Activated CD4-positive, alpha-beta memory T cell treated with anti-CD3 and anti-CD28 coated beads for 36 hours (primary cell): ENCODE data around the gene RNASEH1. TPM values are rescaled to one million over a fixed set of nuclear protein-coding genes. Genes with fewer than 3 reads are reported as not detected.

Experiments
- CTCF ChIA-PET: fragments of 350-600 bp; sonication (Branson Sonifier 250); formaldehyde crosslinking; loops from one replicate; lab custom pipeline; 2021; ENCODE audit warnings: antibody characterized with exemption, inconsistent platforms; lab: Charles Lee
- POLR2A ChIA-PET: fragments of 350-600 bp; sonication (Branson Sonifier 250); formaldehyde crosslinking; loops from one replicate; lab custom pipeline; 2021; ENCODE audit warnings: antibody characterized with exemption; lab: Charles Lee
- DNase-seq: peaks from one replicate; pipeline ENCODE4 v3.0.0-alpha.2; 2020
- H3K27ac Mint-ChIP-seq: one replicate; pipeline ENCODE4 v1.8.0; 2021; ENCODE audit warnings: mixed read lengths
- H3K27me3 Mint-ChIP-seq: one replicate; pipeline ENCODE4 v1.8.0; 2021; ENCODE audit warnings: mixed read lengths
- H3K36me3 Mint-ChIP-seq: one replicate; pipeline ENCODE4 v1.8.0; 2021; ENCODE audit warnings: mixed read lengths
- H3K4me1 Mint-ChIP-seq: one replicate; pipeline ENCODE4 v1.8.0; 2021; ENCODE audit warnings: low read depth, mixed read lengths
- H3K4me3 Mint-ChIP-seq: one replicate; pipeline ENCODE4 v1.8.0; 2021; ENCODE audit warnings: mild to moderate bottlenecking, mixed read lengths
- H3K9me3 Mint-ChIP-seq: one replicate; pipeline ENCODE4 v1.8.0; 2021; ENCODE audit warnings: mixed read lengths
- intact Hi-C: fragments of 100-400 bp; cut with micrococcal nuclease; formaldehyde crosslinking; loops from one replicate; pipeline ENCODE4 v1.15.1; 2023
- total RNA-seq, 2 experiments: library from RNA; stranded (reverse); gene quantifications; one replicate each; pipeline ENCODE4 v1.2.3, GENCODE V29; 2021

Gene RNASEH1
- 10 to 100 TPM; 23.6 to 24.8 TPM for total RNA-seq

- peak; percentile 99 for DNase-seq
- H3K27me3 Mint-ChIP-seq = no peaks in the 10 kb centered on the region
- peaks cover 30% of the 10 kb centered on the region for H3K4me1 Mint-ChIP-seq
- peak within 1 kb of the TSS; percentile 93 for H3K27ac Mint-ChIP-seq
- ChIA-PET CTCF (interaction anchor here (1.2 to 2.3 kb wide), 6 partner anchors 16 to 134 kb away, joined by 3 to 9 read pairs (median 3); partner anchors contain the start of gene RPS7), POLR2A (interaction anchor here (0.7 to 3.9 kb wide), 12 partner anchors 15 to 336 kb away, joined by 3 to 61 read pairs (median 4); partner anchors contain the start of genes ADI1 and RPS7)
- H3K9me3 Mint-ChIP-seq = no peaks in the 10 kb centered on the region
- intact Hi-C loops = loop anchor here (2.0 to 5.0 kb wide), 2 partner anchors 49 to 336 kb away; no protein-coding TSS in a partner anchor
- peaks cover 36% of the 10 kb centered on the region for H3K36me3 Mint-ChIP-seq
- peak within 1 kb of the TSS; percentile 86 for H3K4me3 Mint-ChIP-seq
Measured at GRCh38 chr2:3558205-3559014, at the start of gene RNASEH1. TSS of gene RNASEH1 (minus strand) at chr2:3558333. CDS start at chr2:3558260, 73 bp downstream.

GRCh38 chr2:3606370-3607201 lies 48.5 kb upstream of the RNASEH1 start:
- Mint-ChIP-seq H3K9me3 (no peaks in the 10 kb centered on the region), H3K27ac (no peak overlapping the region), H3K4me3 (no peak overlapping the region), H3K36me3 (no peaks in the 10 kb centered on the region), H3K4me1 (peaks cover 12% of the 10 kb centered on the region), H3K27me3 (no peaks in the 10 kb centered on the region)
- intact Hi-C loops = loop anchor here (5.0 kb wide), 1 partner anchor 49 kb away; the partner anchor contains the start of gene RNASEH1
- DNase-seq = no peak
- ChIA-PET POLR2A (no interaction called here), CTCF (no interaction called here)

GRCh38 chr2:3606028-3606369 lies 47.9 kb upstream of the RNASEH1 start:
- H3K27me3 Mint-ChIP-seq = no peaks in the 10 kb centered on the region
- CTCF ChIA-PET = no interaction called here
- no peaks in the 10 kb centered on the region for H3K9me3 Mint-ChIP-seq
- H3K4me3 Mint-ChIP-seq = peak overlapping the region; percentile 66
- intact Hi-C loops = loop anchor here (5.0 kb wide), 1 partner anchor 49 kb away; the partner anchor contains the start of gene RNASEH1
- peaks cover 12% of the 10 kb centered on the region for H3K4me1 Mint-ChIP-seq
- no peaks in the 10 kb centered on the region for H3K36me3 Mint-ChIP-seq
- H3K27ac Mint-ChIP-seq = peak overlapping the region; percentile 67
- no peak for DNase-seq
- POLR2A ChIA-PET = no interaction called here

DNA sequence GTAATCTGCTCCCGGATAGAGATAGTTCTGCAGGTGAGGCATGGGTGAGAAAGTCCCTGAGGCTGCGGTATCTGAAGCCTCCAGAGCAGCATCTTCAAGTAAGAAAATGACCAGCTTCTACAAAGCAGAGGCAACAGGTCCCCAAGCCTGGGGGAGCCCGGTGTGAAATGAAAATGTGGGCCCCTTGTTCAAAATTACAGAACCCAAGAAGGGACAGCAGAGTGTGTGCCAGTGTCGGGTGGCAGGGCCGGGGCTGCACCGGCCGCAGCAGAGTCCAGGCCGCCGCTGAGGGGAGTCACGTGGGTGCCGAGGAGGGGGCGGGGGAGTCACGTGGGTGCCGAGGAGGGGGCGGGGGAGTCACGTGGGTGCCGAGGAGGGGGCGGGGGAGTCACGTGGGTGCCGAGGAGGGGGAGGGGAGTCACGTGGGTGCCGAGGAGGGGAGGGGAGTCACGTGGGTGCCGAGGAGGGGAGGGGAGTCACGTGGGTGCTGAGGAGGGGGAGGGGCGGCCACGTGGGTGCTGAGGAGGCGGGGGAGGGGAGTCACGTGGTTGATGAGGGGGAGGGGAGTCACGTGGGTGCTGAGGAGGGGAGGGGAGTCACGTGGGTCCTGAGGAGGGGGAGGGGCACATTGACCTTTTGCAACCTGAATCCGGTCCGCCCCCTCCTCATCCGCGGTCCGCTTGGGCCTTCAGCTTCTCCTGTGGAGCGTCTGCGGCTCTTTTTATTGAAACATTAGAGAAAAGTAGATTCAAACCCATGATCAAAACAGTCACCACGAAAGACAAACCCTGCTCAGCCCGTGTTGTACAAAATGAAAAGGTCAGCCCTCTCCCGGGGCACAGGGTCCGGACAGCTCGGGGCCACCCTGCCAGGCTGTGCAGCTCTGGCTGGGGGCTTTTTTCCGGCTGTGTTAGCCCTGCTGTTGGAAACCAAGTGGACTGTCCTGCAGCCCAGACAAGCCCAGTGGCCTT lies 47.1 kb upstream of the RNASEH1 start:
- POLR2A ChIA-PET = interaction anchor here (0.6 kb wide), 1 partner anchor 29 kb away, joined by 4 read pairs; no protein-coding TSS in a partner anchor
- DNase-seq = peak; percentile 77
- Mint-ChIP-seq H3K4me1 (peaks cover 12% of the 10 kb centered on the region), H3K36me3 (no peaks in the 10 kb centered on the region), H3K4me3 (peak overlapping the region; percentile 66), H3K9me3 (no peaks in the 10 kb centered on the region), H3K27ac (peak overlapping the region; percentile 71), H3K27me3 (no peaks in the 10 kb centered on the region)
- CTCF ChIA-PET = no interaction called here
- intact Hi-C loops = loop anchor here (1.0 to 5.0 kb wide), 2 partner anchors 46 to 48 kb away; partner anchors contain the start of gene RNASEH1

GRCh38 chr2:3604207-3604877 lies 46.2 kb upstream of the RNASEH1 start:
- ChIA-PET CTCF (no interaction called here), POLR2A (interaction anchor here (0.6 kb wide), 1 partner anchor 30 kb away, joined by 4 read pairs; no protein-coding TSS in a partner anchor)
- Mint-ChIP-seq H3K36me3 (no peaks in the 10 kb centered on the region), H3K4me1 (peaks cover 12% of the 10 kb centered on the region), H3K27me3 (no peaks in the 10 kb centered on the region), H3K27ac (no peak overlapping the region), H3K4me3 (no peak overlapping the region), H3K9me3 (no peaks in the 10 kb centered on the region)
- intact Hi-C loops = no loop called here
- DNase-seq = no peak

- H3K27me3 Mint-ChIP-seq = no peaks in the 10 kb centered on the region
- POLR2A ChIA-PET = no interaction called here
- DNase-seq = no peak
- H3K4me3 Mint-ChIP-seq = no peak overlapping the region
- no peak overlapping the region for H3K27ac Mint-ChIP-seq
- peaks cover 9% of the 10 kb centered on the region for H3K4me1 Mint-ChIP-seq
- intact Hi-C loops = no loop called here
- CTCF ChIA-PET = no interaction called here
- no peaks in the 10 kb centered on the region for H3K36me3 Mint-ChIP-seq
- no peaks in the 10 kb centered on the region for H3K9me3 Mint-ChIP-seq
Measured at GRCh38 chr2:3603536-3604206, 45.5 kb upstream of the RNASEH1 start.

GRCh38 chr2:3602553-3603339 lies 44.6 kb upstream of the RNASEH1 start:
- Mint-ChIP-seq H3K27ac (no peak overlapping the region), H3K4me3 (no peak overlapping the region), H3K36me3 (no peaks in the 10 kb centered on the region), H3K9me3 (no peaks in the 10 kb centered on the region), H3K27me3 (peaks cover 2% of the 10 kb centered on the region), H3K4me1 (peaks cover 9% of the 10 kb centered on the region)
- ChIA-PET CTCF (no interaction called here), POLR2A (no interaction called here)
- DNase-seq = no peak
- intact Hi-C loops = no loop called here

DNA sequence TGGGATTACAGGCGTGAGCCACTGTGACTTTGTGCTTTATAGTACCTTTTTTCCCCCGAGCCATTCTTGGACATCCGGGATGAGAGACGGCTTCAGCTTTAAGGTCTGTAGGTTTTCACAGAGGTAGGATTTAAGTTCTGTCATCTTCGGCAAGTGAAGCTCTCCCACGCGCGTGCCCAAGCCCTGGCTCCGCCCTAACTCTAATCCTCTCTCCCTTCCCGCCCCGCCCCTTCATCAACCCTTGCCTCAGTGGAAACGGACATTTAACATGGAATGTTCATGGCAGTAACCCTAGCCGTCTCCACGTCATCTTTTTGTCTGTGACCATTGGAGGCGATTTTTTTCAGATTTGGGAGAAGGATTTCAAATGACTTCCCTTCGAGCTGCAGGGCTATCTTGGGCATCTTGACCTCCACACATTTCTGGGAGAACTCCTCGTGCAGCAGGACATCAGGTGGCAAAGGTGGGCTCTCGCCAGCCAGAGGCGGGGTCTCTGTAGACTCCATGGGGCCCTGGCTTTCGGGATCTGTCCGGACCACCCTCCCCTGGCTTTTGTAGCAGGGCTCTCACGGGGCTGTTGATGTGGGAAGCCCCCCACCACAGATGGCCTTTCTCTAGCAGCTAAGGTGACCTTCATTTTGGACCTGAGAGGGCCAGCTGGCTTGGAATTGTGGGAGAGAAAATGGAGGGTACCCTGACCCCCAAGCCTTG lies 43.6 kb upstream of the RNASEH1 start:
- H3K27me3 Mint-ChIP-seq = peaks cover 2% of the 10 kb centered on the region
- H3K27ac Mint-ChIP-seq = no peak overlapping the region
- H3K4me1 Mint-ChIP-seq = peaks cover 18% of the 10 kb centered on the region
- ChIA-PET CTCF (no interaction called here), POLR2A (no interaction called here)
- no peak for DNase-seq
- intact Hi-C loops = no loop called here
- no peaks in the 10 kb centered on the region for H3K9me3 Mint-ChIP-seq
- H3K36me3 Mint-ChIP-seq = no peaks in the 10 kb centered on the region
- no peak overlapping the region for H3K4me3 Mint-ChIP-seq

GRCh38 chr2:3600256-3600855 lies 42.2 kb upstream of the RNASEH1 start:
- H3K27ac Mint-ChIP-seq = no peak overlapping the region
- no peaks in the 10 kb centered on the region for H3K36me3 Mint-ChIP-seq
- ChIA-PET CTCF (no interaction called here), POLR2A (interaction anchor here (0.6 kb wide), 1 partner anchor 334 kb away, joined by 3 read pairs; no protein-coding TSS in a partner anchor)
- intact Hi-C loops = no loop called here
- H3K4me3 Mint-ChIP-seq = no peak overlapping the region
- H3K4me1 Mint-ChIP-seq = peaks cover 19% of the 10 kb centered on the region
- DNase-seq = no peak
- no peaks in the 10 kb centered on the region for H3K9me3 Mint-ChIP-seq
- H3K27me3 Mint-ChIP-seq = peaks cover 2% of the 10 kb centered on the region
